ENCODE measurements around the gene BSN.
"Not testable (repeated sequence)": the region's sequence is repeated elsewhere in the genome, so short reads cannot be mapped to it uniquely, and the experiment has no call there.

DNA sequence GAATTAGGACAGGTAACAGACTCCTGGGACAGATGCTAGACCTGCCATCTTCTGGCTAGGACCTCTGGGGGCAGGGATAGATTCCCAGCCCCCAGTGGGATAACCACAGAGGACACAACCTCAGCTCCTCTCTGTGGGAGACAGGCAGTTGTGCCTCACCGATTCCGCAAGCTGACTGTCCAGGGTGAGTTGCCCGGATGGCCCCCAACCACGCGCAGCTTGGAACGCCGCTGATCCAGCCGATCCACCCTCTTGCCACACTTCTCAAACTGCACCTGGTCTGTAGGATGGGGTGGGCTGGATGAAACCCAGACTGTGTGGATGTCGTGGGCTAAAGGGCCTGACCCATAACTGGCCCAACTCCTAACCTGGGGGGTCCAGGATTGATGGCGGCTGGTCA lies 130.8 kb downstream of the BSN start:
- TF ChIP-seq, protein P1, sequence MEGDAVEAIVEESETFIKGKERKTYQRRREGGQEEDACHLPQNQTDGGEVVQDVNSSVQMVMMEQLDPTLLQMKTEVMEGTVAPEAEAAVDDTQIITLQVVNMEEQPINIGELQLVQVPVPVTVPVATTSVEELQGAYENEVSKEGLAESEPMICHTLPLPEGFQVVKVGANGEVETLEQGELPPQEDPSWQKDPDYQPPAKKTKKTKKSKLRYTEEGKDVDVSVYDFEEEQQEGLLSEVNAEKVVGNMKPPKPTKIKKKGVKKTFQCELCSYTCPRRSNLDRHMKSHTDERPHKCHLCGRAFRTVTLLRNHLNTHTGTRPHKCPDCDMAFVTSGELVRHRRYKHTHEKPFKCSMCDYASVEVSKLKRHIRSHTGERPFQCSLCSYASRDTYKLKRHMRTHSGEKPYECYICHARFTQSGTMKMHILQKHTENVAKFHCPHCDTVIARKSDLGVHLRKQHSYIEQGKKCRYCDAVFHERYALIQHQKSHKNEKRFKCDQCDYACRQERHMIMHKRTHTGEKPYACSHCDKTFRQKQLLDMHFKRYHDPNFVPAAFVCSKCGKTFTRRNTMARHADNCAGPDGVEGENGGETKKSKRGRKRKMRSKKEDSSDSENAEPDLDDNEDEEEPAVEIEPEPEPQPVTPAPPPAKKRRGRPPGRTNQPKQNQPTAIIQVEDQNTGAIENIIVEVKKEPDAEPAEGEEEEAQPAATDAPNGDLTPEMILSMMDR (conservative IDR thresholded peaks at IDR 0.05 in 1 of 2, IDR thresholded peaks at IDR 0.05 in 1 of 2; ENCODE audit: low read depth in 1 of 2, low read length in 2 of 2): not testable (repeated sequence)
- TF ChIP-seq EZH2 (IDR thresholded peaks at IDR 0.05; ENCODE audit: low read length, missing control alignments): not testable (repeated sequence)

Measured in fibroblast of lung (primary cell).